ENCODE results near the gene HSPA8.

Gene HSPA8

DNA sequence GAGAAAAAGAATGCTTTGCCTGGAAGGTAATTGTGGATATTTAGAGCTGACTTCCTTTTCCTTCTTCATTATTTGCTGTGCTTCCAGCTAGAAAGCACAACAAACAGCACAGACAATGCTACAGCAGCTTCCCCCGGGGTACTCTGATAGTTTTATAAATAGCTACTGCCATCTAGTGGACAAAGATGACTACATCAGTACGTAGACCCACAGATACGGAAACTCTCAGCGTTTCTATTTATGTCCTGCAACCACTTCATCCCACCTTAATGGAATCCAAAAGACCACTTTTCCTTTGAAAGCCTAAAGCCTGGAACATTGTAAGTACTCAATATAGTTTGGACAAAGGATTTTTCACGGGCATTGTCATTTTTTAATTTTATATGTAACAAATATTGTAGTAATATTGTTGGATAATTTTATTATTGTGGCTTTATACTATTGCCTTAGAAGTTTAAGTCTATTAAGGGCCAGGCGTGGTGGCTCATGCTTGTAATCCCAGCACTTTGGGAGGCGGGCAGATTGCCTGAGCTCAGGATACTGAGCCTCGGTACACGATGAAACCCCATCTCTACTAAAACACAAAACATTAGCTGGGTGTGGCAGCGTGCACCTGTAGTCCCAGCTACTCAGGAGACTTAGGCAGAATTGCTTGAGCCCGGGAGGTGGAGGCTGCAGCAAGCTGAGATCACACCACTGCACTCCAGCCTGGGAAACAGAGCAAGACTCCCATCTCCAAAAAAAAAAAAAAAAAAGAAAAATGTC is 7.5 kb downstream of the HSPA8 start:
- H3K4me3 ChIP-seq (ENCODE audit: low read depth, low read length) = no peak overlapping the region
- DNase-seq (ENCODE audit: low read depth) = peak; percentile 80
- TF ChIP-seq, protein P1, sequence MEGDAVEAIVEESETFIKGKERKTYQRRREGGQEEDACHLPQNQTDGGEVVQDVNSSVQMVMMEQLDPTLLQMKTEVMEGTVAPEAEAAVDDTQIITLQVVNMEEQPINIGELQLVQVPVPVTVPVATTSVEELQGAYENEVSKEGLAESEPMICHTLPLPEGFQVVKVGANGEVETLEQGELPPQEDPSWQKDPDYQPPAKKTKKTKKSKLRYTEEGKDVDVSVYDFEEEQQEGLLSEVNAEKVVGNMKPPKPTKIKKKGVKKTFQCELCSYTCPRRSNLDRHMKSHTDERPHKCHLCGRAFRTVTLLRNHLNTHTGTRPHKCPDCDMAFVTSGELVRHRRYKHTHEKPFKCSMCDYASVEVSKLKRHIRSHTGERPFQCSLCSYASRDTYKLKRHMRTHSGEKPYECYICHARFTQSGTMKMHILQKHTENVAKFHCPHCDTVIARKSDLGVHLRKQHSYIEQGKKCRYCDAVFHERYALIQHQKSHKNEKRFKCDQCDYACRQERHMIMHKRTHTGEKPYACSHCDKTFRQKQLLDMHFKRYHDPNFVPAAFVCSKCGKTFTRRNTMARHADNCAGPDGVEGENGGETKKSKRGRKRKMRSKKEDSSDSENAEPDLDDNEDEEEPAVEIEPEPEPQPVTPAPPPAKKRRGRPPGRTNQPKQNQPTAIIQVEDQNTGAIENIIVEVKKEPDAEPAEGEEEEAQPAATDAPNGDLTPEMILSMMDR (IDR thresholded peaks at IDR 0.05; ENCODE audit: insufficient read depth, low read depth, low read length, missing control alignments) = peak; percentile 54

DNA sequence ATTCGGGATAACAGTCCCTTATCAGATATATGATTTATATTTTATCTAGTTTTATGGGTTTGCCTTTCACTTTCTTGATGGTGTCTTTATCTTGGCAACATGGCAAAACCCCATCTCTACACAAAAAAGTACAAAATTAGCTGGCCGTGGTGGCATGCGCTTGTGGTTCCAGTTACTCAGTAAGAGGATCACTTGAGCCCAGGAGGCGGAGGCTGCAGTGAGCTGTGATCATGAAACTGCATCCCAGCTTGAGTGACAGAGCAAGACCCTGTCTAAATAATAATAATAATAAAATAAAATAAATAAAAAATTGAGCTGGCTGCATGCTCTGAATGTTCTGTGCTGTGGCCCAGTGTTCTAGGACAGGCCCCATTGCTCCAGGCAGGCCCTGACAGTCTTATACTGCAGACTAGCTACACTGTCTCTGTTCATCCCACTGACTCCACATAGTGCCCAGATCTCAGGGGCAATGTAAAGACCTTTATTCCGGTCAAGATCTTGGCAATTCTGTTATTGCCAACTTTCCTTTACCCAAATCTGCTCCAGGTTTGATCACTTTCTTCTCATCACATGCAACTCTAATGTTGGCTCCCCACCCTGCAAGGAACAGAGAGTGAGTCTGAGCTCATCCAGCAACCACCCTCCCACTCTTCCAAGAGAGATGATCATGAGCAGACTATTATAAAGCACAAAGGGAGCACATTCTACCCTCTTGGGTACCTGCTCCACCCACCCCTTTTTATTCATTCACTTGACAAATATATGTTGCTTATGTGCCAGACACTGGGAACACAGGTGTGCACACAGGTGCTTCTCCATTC is 8.8 kb downstream of the HSPA8 start:
- no peak overlapping the region for H3K4me3 ChIP-seq (ENCODE audit: low read depth, low read length)
- DNase-seq (ENCODE audit: low read depth) = no peak
- TF ChIP-seq, protein P1 (IDR thresholded peaks at IDR 0.05; ENCODE audit: insufficient read depth, low read depth, low read length, missing control alignments) = no peak

DNA sequence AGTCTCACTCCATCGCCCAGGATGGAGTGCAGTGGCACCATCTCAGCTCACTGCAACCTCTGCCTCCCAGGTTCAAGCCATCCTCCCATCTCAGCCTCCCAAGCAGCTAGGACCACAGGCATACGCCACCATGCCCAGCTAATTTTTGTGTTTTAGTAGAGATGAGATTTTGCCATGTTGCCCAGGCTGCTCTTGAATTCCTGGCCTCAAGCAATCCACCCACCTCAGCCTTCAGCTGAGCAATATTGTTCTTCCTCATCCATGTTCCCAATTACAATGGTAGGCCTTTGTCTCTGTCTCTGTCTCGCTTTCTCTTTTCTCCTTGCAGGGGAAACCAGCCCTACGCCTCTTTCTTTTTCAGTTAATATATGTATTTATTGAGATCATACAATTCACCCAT is 10.3 kb downstream of the HSPA8 start:
- no peak for DNase-seq (ENCODE audit: low read depth)
- TF ChIP-seq, protein P1 (IDR thresholded peaks at IDR 0.05; ENCODE audit: insufficient read depth, low read depth, low read length, missing control alignments) = no peak
- H3K4me3 ChIP-seq (ENCODE audit: low read depth, low read length) = no peak overlapping the region

DNA sequence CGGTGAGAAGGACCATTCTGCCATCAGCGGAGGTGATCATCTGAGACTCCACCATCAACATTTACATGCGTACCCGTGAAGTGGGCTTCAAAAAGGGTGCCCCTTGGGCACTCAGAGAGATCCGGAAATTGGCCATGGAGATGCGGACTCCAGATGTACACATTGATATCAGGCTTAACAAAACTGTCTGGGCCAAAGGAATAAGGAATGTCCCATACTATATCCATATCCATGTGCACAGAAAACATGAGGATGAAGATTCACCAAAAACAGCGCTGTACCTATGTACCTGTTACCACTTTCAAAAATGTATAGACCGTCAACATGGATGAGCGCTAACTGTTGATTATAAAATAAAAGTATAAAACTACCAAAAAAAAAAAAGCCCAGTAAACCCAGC is 10.8 kb downstream of the HSPA8 start:
- no peak overlapping the region for H3K4me3 ChIP-seq (ENCODE audit: low read depth, low read length)
- no peak for DNase-seq (ENCODE audit: low read depth)
- TF ChIP-seq, protein P1 (IDR thresholded peaks at IDR 0.05; ENCODE audit: insufficient read depth, low read depth, low read length, missing control alignments) = no peak

DNA sequence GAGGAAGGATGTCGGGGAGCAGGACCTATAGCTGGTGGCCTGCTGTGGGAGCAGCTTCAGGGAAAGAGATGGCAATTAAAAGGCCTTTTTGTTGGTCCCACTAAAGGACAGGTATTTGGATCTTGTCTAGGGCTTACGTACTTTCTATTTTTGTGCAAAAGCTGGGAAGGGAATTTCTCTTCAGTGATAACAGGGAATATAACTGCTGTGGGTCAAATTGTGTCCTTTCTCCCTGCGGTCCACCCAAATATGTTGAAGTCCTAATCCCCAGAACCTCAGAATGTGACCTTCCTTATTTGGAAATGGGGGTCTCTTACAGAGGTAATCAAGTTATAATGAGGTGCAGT is 14.0 kb downstream of the HSPA8 start:
- DNase-seq (ENCODE audit: low read depth) = no peak
- H3K4me3 ChIP-seq (ENCODE audit: low read depth, low read length) = no peak overlapping the region
- TF ChIP-seq, protein P1 (IDR thresholded peaks at IDR 0.05; ENCODE audit: insufficient read depth, low read depth, low read length, missing control alignments) = no peak

DNA sequence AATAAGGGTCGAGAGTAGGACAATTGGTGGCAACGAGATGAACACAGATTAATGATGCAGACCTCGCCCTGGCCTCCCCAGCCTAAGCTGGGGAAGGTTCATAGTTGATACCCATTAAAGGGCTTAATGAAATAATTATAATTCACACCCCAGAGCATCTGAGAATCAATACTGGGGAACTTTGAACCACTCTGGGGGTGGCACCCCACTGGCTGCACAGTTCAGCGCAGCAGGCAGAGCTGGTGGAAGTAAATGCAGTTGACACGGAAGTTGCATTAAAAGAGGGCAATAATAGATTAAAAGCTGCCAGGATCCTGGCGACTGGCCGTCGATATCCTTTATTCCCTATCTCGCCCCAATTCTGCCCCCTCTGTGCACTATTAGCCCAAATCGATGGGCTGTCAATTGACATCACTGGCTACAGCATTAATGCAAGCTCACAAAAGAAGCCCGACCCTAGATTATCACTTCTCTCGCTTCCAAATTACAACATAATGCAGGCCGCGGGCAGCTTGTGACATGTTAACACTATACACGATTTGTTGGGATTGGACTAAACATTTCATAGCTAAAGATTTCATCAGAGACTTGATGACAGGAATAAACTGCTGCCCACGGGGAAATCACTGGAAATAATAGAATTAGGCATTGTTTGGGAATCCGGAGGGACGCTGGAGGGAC is 14.5 kb downstream of the HSPA8 start:
- H3K4me3 ChIP-seq (ENCODE audit: low read depth, low read length) = no peak overlapping the region
- TF ChIP-seq, protein P1 (IDR thresholded peaks at IDR 0.05; ENCODE audit: insufficient read depth, low read depth, low read length, missing control alignments) = no peak
- no peak for DNase-seq (ENCODE audit: low read depth)

Data from GM12865 (cell line).